ENCODE data around the gene LAMC3.

DNA sequence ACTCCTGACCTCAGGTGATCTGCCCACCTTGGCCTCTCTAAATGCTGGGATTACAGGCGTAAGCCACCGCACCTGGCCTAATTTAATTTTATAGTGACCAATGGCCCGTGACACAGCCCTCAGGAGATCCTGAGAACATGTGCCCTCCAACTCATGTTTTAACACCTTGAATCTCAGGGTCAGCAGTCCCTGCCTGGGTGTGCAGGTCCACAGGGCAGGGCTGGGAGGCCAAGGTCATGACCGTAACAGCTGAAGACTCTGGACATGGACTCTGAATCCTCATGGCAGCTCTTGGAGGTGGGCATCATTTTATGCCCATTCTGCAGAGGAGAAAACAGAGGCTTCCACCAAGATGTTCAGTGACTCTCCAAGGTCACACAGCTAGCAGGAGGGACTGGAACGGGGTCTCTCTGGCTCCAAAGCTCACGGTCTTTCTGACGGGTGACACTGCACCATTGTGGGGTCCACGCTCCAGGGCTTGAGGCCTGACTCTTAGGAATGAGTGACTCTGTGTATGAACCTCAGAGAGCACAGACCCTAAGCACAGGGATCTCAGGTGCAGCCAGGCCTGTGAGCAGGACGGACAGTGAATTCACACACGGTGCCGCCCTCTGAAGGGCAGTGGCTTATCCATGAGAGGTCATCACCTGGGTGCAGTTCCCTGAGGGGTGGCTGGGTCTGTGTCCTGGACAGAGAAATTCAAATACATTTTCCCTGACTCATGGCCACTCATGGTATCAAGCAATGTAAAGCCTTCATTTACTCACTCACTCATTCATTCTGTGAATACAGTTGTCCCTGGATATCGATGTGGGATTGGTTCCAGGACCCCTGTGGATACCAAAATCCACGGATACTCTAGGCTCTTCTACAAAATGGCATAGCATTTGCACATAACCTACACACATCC lies 32.8 kb upstream of the LAMC3 start:
- TF ChIP-seq, protein P1, sequence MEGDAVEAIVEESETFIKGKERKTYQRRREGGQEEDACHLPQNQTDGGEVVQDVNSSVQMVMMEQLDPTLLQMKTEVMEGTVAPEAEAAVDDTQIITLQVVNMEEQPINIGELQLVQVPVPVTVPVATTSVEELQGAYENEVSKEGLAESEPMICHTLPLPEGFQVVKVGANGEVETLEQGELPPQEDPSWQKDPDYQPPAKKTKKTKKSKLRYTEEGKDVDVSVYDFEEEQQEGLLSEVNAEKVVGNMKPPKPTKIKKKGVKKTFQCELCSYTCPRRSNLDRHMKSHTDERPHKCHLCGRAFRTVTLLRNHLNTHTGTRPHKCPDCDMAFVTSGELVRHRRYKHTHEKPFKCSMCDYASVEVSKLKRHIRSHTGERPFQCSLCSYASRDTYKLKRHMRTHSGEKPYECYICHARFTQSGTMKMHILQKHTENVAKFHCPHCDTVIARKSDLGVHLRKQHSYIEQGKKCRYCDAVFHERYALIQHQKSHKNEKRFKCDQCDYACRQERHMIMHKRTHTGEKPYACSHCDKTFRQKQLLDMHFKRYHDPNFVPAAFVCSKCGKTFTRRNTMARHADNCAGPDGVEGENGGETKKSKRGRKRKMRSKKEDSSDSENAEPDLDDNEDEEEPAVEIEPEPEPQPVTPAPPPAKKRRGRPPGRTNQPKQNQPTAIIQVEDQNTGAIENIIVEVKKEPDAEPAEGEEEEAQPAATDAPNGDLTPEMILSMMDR (IDR thresholded peaks at IDR 0.05): no peak
- TF ChIP-seq POLR2A (IDR thresholded peaks at IDR 0.05): no peak
- TF ChIP-seq EP300 (IDR thresholded peaks at IDR 0.05; ENCODE audit: low read depth): no peak
- no peak for TF ChIP-seq POLR2AphosphoS5 (IDR thresholded peaks at IDR 0.05)
